ENCODE measurements around the gene SGCD.

Gene SGCD

GRCh38 chr5:156326718-156327259 is at the start of gene SGCD:
Gene SGCD, plus strand, starts transcription at chr5:156327164.
- no peak for DNase-seq

- DNase-seq: no peak
Observed at GRCh38 chr5:156277290-156277689, 49.7 kb upstream of the SGCD start.

GRCh38 chr5:156295431-156295830 is 31.5 kb upstream of the SGCD start:
- DNase-seq: no peak

GRCh38 chr5:156310115-156310514 is 16.8 kb upstream of the SGCD start:
- no peak for DNase-seq

GRCh38 chr5:156312897-156313694 is 13.9 kb upstream of the SGCD start:
- DNase-seq: no peak

GRCh38 chr5:156314416-156314815 is 12.5 kb upstream of the SGCD start:
- DNase-seq: no peak

GRCh38 chr5:156322666-156323065 is 4.3 kb upstream of the SGCD start:
- no peak for DNase-seq

- DNase-seq: no peak
Observed at GRCh38 chr5:156327296-156327695, 332 bp downstream of the SGCD start.

- no peak for DNase-seq
Observed at GRCh38 chr5:156328161-156328560, 1.2 kb downstream of the SGCD start.

- DNase-seq: no peak
Observed at GRCh38 chr5:156328766-156329165, 1.8 kb downstream of the SGCD start.

- no peak for DNase-seq
Observed at GRCh38 chr5:156329171-156329611, 2.2 kb downstream of the SGCD start.

- no peak for DNase-seq
Observed at GRCh38 chr5:156330141-156330870, 3.3 kb downstream of the SGCD start.

GRCh38 chr5:156331181-156331580 is 4.2 kb downstream of the SGCD start:
- DNase-seq: no peak

GRCh38 chr5:156331845-156332244 is 4.9 kb downstream of the SGCD start:
- DNase-seq: no peak

- no peak for DNase-seq
Observed at GRCh38 chr5:156332245-156332644, 5.3 kb downstream of the SGCD start.

GRCh38 chr5:156339139-156339841 is 12.3 kb downstream of the SGCD start:
- DNase-seq: no peak

- no peak for DNase-seq
Observed at GRCh38 chr5:156340893-156341292, 13.9 kb downstream of the SGCD start.

GRCh38 chr5:156350256-156350655 is 23.3 kb downstream of the SGCD start:
- no peak for DNase-seq

GRCh38 chr5:156351423-156351822 is 24.5 kb downstream of the SGCD start:
- no peak for DNase-seq

- no peak for DNase-seq
Observed at GRCh38 chr5:156354571-156354970, 27.6 kb downstream of the SGCD start.

- no peak for DNase-seq
Observed at GRCh38 chr5:156356238-156356637, 29.3 kb downstream of the SGCD start.

- DNase-seq: no peak
Observed at GRCh38 chr5:156359476-156359875, 32.5 kb downstream of the SGCD start.

- DNase-seq: no peak
Observed at GRCh38 chr5:156361436-156362109, 34.6 kb downstream of the SGCD start.

All from Kasumi-1 (cell line).